Colon (tissue), 2 donors: ENCODE results near the gene BORCS5.
"Not testable (repeated sequence)": the region's sequence is repeated elsewhere in the genome, so short reads cannot be mapped to it uniquely, and the experiment has no call there.

Experiments used
- FAIRE-seq: peaks from 2 replicates; lab custom pipeline; 2012; peaks lifted over from hg19 to GRCh38; lab: Jason Lieb, UNC
- donor health status: control.
- donor health status: control.

BORCS5 gene

GRCh38 chr12:12488823-12489550 lies 132.1 kb downstream of the BORCS5 start:
- FAIRE-seq = no peak

DNA sequence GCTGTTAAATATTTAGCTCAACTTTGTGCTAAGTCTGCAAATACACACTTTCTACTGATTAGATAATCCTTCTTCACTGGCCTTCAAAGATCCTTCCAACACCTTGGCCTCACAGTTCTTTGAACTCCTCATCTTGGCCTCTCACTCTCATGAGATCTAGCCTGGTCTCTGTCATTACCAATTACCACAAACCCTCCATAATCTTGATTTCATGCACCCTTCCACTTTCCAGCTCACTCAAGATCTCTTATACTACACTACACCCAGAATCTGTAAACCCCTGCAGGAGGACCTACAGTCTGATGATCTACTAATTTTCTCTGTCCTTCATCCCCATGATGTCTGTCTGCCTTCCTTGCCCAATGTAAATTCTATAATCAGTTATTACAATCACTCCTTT lies 134.7 kb downstream of the BORCS5 start:
- no peak for FAIRE-seq

DNA sequence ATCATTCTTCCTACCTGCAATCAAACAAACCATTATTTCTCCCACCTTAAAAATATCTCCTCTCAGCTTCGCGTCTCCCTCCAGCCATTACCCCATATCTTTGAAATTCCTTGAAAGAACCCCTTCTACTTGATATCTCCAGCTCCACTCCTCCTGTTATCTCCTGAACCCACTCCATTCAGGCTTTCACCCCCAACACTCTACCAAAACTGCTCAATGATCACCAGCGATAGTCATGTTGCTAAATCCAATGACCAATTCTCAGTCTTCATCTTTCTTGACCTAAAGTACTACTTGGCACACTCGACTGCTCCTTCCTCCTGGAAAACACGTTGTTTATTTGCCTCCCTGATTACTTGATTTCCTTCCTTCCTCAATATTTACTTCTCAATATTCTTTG lies 135.7 kb downstream of the BORCS5 start:
- no peak for FAIRE-seq

GRCh38 chr12:12495536-12495935 lies 138.7 kb downstream of the BORCS5 start:
- FAIRE-seq = no peak

GRCh38 chr12:12498210-12498609 lies 141.3 kb downstream of the BORCS5 start:
- FAIRE-seq = no peak

GRCh38 chr12:12499909-12500604 lies 143.2 kb downstream of the BORCS5 start:
- no peak for FAIRE-seq

- FAIRE-seq = no peak
Observed at GRCh38 chr12:12501121-12501520, 144.2 kb downstream of the BORCS5 start.

GRCh38 chr12:12502130-12502814 lies 145.4 kb downstream of the BORCS5 start:
- not testable (repeated sequence) for FAIRE-seq

GRCh38 chr12:12502815-12503151 lies 145.9 kb downstream of the BORCS5 start:
- no peak for FAIRE-seq

- FAIRE-seq = no peak
Observed at GRCh38 chr12:12503384-12504078, 146.7 kb downstream of the BORCS5 start.

GRCh38 chr12:12505544-12506495 lies 148.9 kb downstream of the BORCS5 start:
- FAIRE-seq = no peak

DNA sequence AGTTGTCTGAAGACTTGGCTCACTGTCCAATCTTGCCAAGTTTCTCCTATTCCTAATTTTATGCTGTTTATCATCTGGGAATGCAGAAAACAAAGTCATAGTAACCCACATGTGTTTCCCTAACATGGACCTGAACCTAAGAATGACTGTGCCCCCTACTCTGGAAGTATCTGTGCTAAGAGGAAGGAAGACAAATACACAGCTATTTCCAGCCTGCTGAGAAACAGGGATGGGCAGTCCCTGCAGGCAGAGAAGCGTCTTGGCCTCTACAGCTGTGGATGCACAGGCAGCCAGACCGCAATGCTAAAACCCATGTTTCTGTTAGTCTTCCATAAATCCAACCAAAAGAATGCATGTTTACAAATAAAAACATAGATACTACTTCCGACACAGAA lies 149.6 kb downstream of the BORCS5 start:
- no peak for FAIRE-seq

GRCh38 chr12:12507121-12507520 lies 150.2 kb downstream of the BORCS5 start:
- no peak for FAIRE-seq

- no peak for FAIRE-seq
Observed at GRCh38 chr12:12508612-12509011, 151.7 kb downstream of the BORCS5 start.

DNA sequence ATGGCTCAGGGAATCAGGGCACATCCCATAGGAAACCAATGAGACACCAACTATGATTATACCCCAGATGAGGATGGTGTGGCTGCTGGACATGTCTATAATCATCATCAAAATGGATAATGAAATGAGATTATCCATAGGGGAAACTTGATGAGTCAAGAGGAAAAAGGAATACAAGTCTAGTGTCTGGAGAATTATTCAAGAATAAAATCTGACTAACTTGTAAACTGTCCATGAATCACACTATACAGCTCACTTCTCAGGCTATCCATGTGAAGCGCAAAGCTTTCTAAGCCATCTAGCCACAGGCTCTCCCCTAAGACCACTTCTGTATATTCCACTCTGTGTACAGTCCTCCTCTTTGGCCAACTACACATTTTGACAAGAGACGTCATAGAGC lies 153.3 kb downstream of the BORCS5 start:
- FAIRE-seq = no peak

DNA sequence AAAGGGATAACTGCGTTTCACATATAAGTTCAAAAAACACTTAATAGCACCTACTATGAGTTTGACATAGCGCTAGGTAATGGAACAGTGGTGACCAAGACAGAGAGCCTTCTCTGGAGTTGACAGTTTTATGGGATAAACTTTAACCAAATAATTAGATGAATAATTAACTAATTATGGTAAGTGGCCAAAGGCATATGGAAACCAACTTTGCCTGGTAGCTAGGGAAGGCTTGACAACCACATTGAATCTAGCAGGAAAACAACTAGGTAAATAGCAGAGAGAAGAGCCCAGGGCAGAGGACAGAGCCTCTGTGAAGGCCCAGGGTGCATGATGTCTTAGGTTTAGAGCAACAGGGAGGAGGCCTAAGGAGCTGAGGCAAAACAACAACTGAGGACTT lies 153.7 kb downstream of the BORCS5 start:
- no peak for FAIRE-seq

- FAIRE-seq = no peak
Observed at GRCh38 chr12:12511021-12511783, 154.3 kb downstream of the BORCS5 start.

GRCh38 chr12:12511895-12512711 lies 155.2 kb downstream of the BORCS5 start:
- no peak for FAIRE-seq

DNA sequence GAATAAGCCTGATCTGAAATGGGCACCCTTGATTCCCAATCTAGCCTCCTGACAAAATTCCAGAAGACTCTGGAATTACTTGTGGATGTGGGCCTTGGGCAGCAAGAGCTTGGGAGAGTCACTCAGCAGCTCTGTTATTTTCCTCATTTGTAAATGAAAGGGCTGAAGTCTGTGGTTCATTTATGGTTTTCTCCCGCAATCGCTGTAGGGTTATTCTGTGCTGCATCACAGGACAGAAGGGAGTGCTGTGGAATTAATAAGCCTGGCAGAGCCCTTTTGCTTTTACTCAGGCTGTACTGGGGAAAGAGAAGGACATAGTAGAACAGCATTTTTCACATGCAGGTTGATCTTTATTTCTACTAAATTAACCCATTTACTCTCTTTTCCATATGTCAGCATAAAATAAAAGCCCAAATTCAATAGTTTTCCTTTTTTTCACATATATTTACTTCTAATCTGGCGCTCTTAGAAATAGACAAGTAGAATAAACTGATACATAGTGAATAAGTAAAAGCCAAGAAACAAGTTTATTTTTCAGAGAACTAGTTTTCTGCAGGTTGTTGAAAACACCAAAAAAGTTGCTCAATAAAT lies 156.6 kb downstream of the BORCS5 start:
- no peak for FAIRE-seq

GRCh38 chr12:12518464-12518845 lies 161.6 kb downstream of the BORCS5 start:
- FAIRE-seq = no peak
